HCT116 (cell line): ENCODE data around the gene TPO. TPM values are rescaled to one million over a fixed set of nuclear protein-coding genes. Genes with fewer than 3 reads are reported as not detected.

Source experiments
- ATAC-seq: fragments of 200-7000 bp; cut with Tn5 transposase; 2 replicates; pipeline ENCODE4 v1.9.1; 2020; ENCODE audit warnings: mild to moderate bottlenecking, moderate library complexity
- BruUV-seq: library from RNA; stranded (reverse); fragments of 400-500 nt; replicated peaks from 2 replicates; lab custom pipeline; 2021; lab: Mats Ljungman, UMichigan
- CTCF ChIA-PET: fragments of 300-600 bp; sonication (Branson Sonifier 250); formaldehyde crosslinking; loops from one replicate; lab custom pipeline; 2021; ENCODE audit warnings: antibody characterized with exemption; lab: Charles Lee
- POLR2A ChIA-PET: fragments of 300-600, 350-600 bp; sonication (Branson Sonifier 250); formaldehyde crosslinking; loops from one replicate; lab custom pipeline; 2021; ENCODE audit warnings: antibody characterized with exemption; lab: Charles Lee
- RAD21 ChIA-PET, 2 experiments: fragments of 300-600 bp; sonication (Branson Sonifier 250); formaldehyde crosslinking; loops; one replicate each; lab custom pipeline; 2023; ENCODE audit warnings: low total read pairs in 2 of 2; ENCODE audit not compliant: uncharacterized antibody in 2 of 2, unreplicated experiment in 2 of 2, low non-redundant PET in 1 of 2; lab: Charles Lee
- DNase-seq: peaks from one replicate; pipeline ENCODE4 v3.0.0-alpha.2; 2010; ENCODE audit warnings: low read depth, low spot score
- H2AFZ ChIP-seq: fragments of 200-600 bp; shearing (Covaris generic), sonication (generic); 2 replicates; pipeline ENCODE4 v1.6.1; 2017; ENCODE audit warnings: low read depth, mixed run types, mixed read lengths, antibody characterized with exemption, low read length; ENCODE audit not compliant: poor library complexity, severe bottlenecking
- H3K27ac ChIP-seq: 2 replicates; pipeline ENCODE4 v1.5.1; 2012; ENCODE audit warnings: low read depth, low read length
- H3K27me3 ChIP-seq: fragments of 200-600 bp; sonication (generic); 2 replicates; pipeline ENCODE4 v1.6.1; 2016; ENCODE audit warnings: mixed run types, low read length, mixed read lengths; ENCODE audit not compliant: insufficient read depth
- H3K36me3 ChIP-seq, 2 experiments: fragments of 200-500 bp in 1 of 2; fragments of 200-600 bp in 1 of 2; sonication (Bioruptor generic) in 1 of 2; sonication (generic) in 1 of 2; 2 replicates each; pipeline versions ENCODE4 v1.5.1 to v1.6.1; 2014 to 2016; ENCODE audit warnings: low read length in 2 of 2, inconsistent platforms in 1 of 2, mixed read lengths in 1 of 2, mixed run types in 1 of 2; ENCODE audit not compliant: insufficient read depth in 2 of 2, control insufficient read depth in 1 of 2
- H3K4me1 ChIP-seq, 2 experiments: fragments of 200-600 bp in 1 of 2; sonication (generic) in 1 of 2; 2 replicates each; pipeline versions ENCODE4 v1.5.1 to v1.6.1; 2012 to 2017; ENCODE audit warnings: low read length in 2 of 2, inconsistent platforms in 1 of 2, mild to moderate bottlenecking in 1 of 2, mixed read lengths in 1 of 2, mixed run types in 1 of 2, moderate library complexity in 1 of 2; ENCODE audit not compliant: insufficient read depth in 2 of 2, control insufficient read depth in 1 of 2
- H3K4me2 ChIP-seq: fragments of 200-600 bp; sonication (generic); 2 replicates; pipeline ENCODE4 v1.6.1; 2017; ENCODE audit warnings: mixed run types, low read length, mixed read lengths
- H3K4me3 ChIP-seq, 2 experiments: fragments of 200-600 bp in 1 of 2; sonication (generic) in 1 of 2; replicated peaks in 1 of 2; 2 replicates each; pipeline ENCODE4 v1.5.1; 2011 to 2016; ENCODE audit warnings: low read length in 2 of 2, control low read depth in 1 of 2, low read depth in 1 of 2, mild to moderate bottlenecking in 1 of 2, mixed read lengths in 1 of 2, mixed run types in 1 of 2
- H3K79me2 ChIP-seq: fragments of 200-600 bp; sonication (generic); 2 replicates; pipeline ENCODE4 v1.6.1; 2017; ENCODE audit warnings: mild to moderate bottlenecking, mixed run types, low read length, moderate library complexity, mixed read lengths; ENCODE audit not compliant: insufficient read depth
- H3K9ac ChIP-seq: fragments of 200-600 bp; sonication (generic); 2 replicates; pipeline ENCODE4 v1.6.1; 2016; ENCODE audit warnings: low read length, mixed read lengths
- H3K9me2 ChIP-seq: fragments of 200-600 bp; sonication (generic), shearing (Covaris generic); 2 replicates; pipeline ENCODE4 v1.6.1; 2017; ENCODE audit warnings: mixed run types, mild to moderate bottlenecking, moderate library complexity; ENCODE audit not compliant: insufficient read depth
- H3K9me3 ChIP-seq, 2 experiments: fragments of 200-500 bp in 1 of 2; fragments of 200-600 bp in 1 of 2; sonication (Bioruptor generic) in 1 of 2; sonication (generic) in 1 of 2; 2 replicates each; pipeline ENCODE4 v1.6.1; 2014 to 2017; ENCODE audit warnings: low read length in 2 of 2, mixed read lengths in 2 of 2, inconsistent platforms in 1 of 2, low read depth in 1 of 2, mild to moderate bottlenecking in 1 of 2, mixed run types in 1 of 2, moderate library complexity in 1 of 2; ENCODE audit not compliant: control insufficient read depth in 1 of 2, insufficient read depth in 1 of 2
- H4K20me1 ChIP-seq: fragments of 200-600 bp; sonication (generic), shearing (Covaris generic); 2 replicates; pipeline ENCODE4 v1.6.1; 2017; ENCODE audit warnings: mixed run types, mild to moderate bottlenecking, moderate library complexity; ENCODE audit not compliant: insufficient read depth
- POLR2A ChIP-seq: IDR thresholded peaks from 2 replicates; pipeline ENCODE4 v1.7.0; 2011; ENCODE audit warnings: borderline replicate concordance; ENCODE audit not compliant: insufficient read depth, insufficient read length; ENCODE audit errors: extremely low read depth
- REST ChIP-seq: IDR thresholded peaks from 2 replicates; pipeline ENCODE4 v1.6.1; 2012; ENCODE audit warnings: low read depth
- ZBTB33 ChIP-seq: IDR thresholded peaks from 2 replicates; pipeline ENCODE4 v1.6.1; 2011; ENCODE audit warnings: mild to moderate bottlenecking, low read length, moderate library complexity; ENCODE audit not compliant: insufficient replicate concordance; ENCODE audit errors: extremely low read depth
- ZFX ChIP-seq: fragments of 450-650 bp; IDR thresholded peaks from 2 replicates; pipeline ENCODE4 v1.6.1; 2017
- ZNF274 ChIP-seq: fragments of 200-500 bp; sonication (Bioruptor generic); IDR thresholded peaks from 2 replicates; pipeline ENCODE4 v1.6.1; 2014; ENCODE audit warnings: mild to moderate bottlenecking, low read depth, low read length, inconsistent platforms
- intact Hi-C: fragments of 100-400 bp; cut with micrococcal nuclease; formaldehyde crosslinking; loops from 2 replicates; pipeline ENCODE4 v1.10.0; 2022
- total RNA-seq: library from RNA; stranded (reverse); gene quantifications from one replicate; pipeline ENCODE4 v1.2.1, GENCODE V29; 2021; ENCODE audit not compliant: unreplicated experiment

The TPO gene
- total RNA-seq, 1 experiment from 2014 or later, result not detected

DNA sequence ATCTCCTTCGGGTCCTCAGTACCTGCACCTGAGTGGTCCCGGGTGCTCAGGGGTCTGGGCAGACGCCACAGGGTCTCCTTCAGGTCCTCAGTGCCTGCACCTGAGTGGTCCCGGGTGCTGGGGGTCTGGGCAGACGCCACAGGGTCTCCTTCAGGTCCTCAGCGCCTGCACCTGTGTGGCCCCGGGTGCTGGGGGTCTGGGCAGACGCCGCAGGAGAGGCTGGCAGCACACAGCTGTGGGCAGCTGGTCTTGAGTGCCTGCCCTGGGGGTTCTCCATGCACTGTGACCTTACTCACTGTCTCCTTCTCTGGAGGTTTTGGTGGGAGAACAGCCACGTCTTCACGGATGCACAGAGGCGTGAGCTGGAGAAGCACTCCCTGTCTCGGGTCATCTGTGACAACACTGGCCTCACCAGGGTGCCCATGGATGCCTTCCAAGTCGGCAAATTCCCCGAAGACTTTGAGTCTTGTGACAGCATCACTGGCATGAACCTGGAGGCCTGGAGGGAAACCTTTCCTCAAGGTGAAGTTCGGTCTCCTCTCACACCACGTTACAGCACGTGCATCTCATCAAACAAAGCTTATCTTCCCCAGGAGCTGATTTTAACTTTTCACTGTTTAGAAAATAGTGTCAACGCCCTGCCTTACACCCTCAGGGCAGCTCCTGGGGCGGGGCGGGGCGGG lies 82.6 kb downstream of the TPO start:
- no peaks in the 10 kb centered on the region for H3K4me1 ChIP-seq
- H3K9me2 ChIP-seq, result no peaks in the 10 kb centered on the region
- DNase-seq, result no peak
- ChIA-PET RAD21 (no interaction called here), CTCF (no interaction called here), POLR2A (no interaction called here)
- BruUV-seq, result no TSS peak
- ATAC-seq, result no peak
- H3K4me3 ChIP-seq, result no peak overlapping the region
- no peaks in the 10 kb centered on the region for H3K36me3 ChIP-seq
- no peak overlapping the region for H3K27ac ChIP-seq
- H3K27me3 ChIP-seq, result no peaks in the 10 kb centered on the region
- intact Hi-C loops, result no loop called here
- no peaks in the 10 kb centered on the region for H4K20me1 ChIP-seq
- no peaks in the 10 kb centered on the region for H3K9me3 ChIP-seq
- H3K9ac ChIP-seq, result no peak overlapping the region
- no peaks in the 10 kb centered on the region for H3K79me2 ChIP-seq
- H2AFZ ChIP-seq, result no peak overlapping the region
- H3K4me2 ChIP-seq, result no peak overlapping the region
- TF ChIP-seq REST (no peak), ZBTB33 (no peak), POLR2A (no peak), ZNF274 (no peak), ZFX (no peak)
